K562 (cell line): ENCODE measurements around the gene CTDSPL. TPM values are rescaled to one million over a fixed set of nuclear protein-coding genes. Genes with fewer than 3 reads are reported as not detected.

Experiments used
- ATF3 ChIP-seq, 2 experiments: fragments of 450-650 bp in 1 of 2; sonication (generic) in 1 of 2; formaldehyde crosslinking in 1 of 2; IDR thresholded peaks in 1 of 2; conservative IDR thresholded peaks in 1 of 2; 2 replicates each; pipeline versions ENCODE4 v1.6.1 to v1.8.1; 2016 to 2023; ENCODE audit warnings: mild to moderate bottlenecking in 2 of 2, moderate library complexity in 2 of 2, inconsistent platforms in 1 of 2, missing genetic modification reagents in 1 of 2
- CCNT2 ChIP-seq: IDR thresholded peaks from 2 replicates; pipeline ENCODE4 v1.6.1; 2011; ENCODE audit warnings: borderline replicate concordance, low read depth, mild to moderate bottlenecking, moderate library complexity, mixed read lengths, low read length; ENCODE audit not compliant: insufficient read length; ENCODE audit errors: extremely low read depth
- ETS2 ChIP-seq: IDR thresholded peaks from 2 replicates; pipeline ENCODE4 v1.6.1; 2016; ENCODE audit warnings: borderline replicate concordance, missing genetic modification characterization, mild to moderate bottlenecking, moderate library complexity, missing compliant biosample characterization; ENCODE audit not compliant: poor library complexity, severe bottlenecking
- FOXJ3 ChIP-seq: sonication (generic); formaldehyde crosslinking; IDR thresholded peaks from 2 replicates; pipeline ENCODE4 v1.4.0; 2020; ENCODE audit warnings: mild to moderate bottlenecking, missing genetic modification reagents
- HINFP ChIP-seq: fragments of 450-650 bp; conservative IDR thresholded peaks from 2 replicates; pipeline ENCODE4 v1.6.1; 2016; ENCODE audit warnings: missing genetic modification characterization, low read depth, mild to moderate bottlenecking, control low read depth, missing compliant biosample characterization
- PTRF ChIP-seq: fragments of 450-650 bp; IDR thresholded peaks from 2 replicates; pipeline ENCODE4 v1.6.1; 2016; ENCODE audit warnings: mild to moderate bottlenecking, missing genetic modification characterization, missing compliant biosample characterization
- SLC30A9 ChIP-seq: fragments of 250-450 bp; sonication (Bioruptor Pico); IDR thresholded peaks from 2 replicates; pipeline ENCODE4 v1.8.0; 2022; ENCODE audit warnings: mild to moderate bottlenecking, moderate library complexity
- SMAD3 ChIP-seq: fragments of 450-650 bp; formaldehyde crosslinking; conservative IDR thresholded peaks from 2 replicates; pipeline ENCODE4 v1.4.0; 2020; ENCODE audit warnings: mild to moderate bottlenecking
- U2AF2 ChIP-seq: fragments of 200-400 bp; formaldehyde crosslinking; optimal IDR thresholded peaks from 2 replicates; pipeline ENCODE3; 2017; ENCODE audit warnings: low read depth, mild to moderate bottlenecking, low read length
- ZBTB40 ChIP-seq, 2 experiments: fragments of 450-650 bp in 1 of 2; sonication (generic) in 1 of 2; formaldehyde crosslinking in 1 of 2; IDR thresholded peaks; 2 replicates each; pipeline versions ENCODE4 v1.7.1 to v1.9.0; 2016 to 2022; ENCODE audit warnings: inconsistent platforms in 1 of 2, mild to moderate bottlenecking in 1 of 2, missing genetic modification reagents in 1 of 2
- ZNF134 ChIP-seq: fragments of 250-450 bp; sonication (Bioruptor Pico); conservative IDR thresholded peaks from 2 replicates; pipeline ENCODE4 v1.4.0; 2020
- ZNF212 ChIP-seq: fragments of 450-650 bp; formaldehyde crosslinking; IDR thresholded peaks from 2 replicates; pipeline ENCODE4 v1.4.0; 2020; ENCODE audit warnings: mild to moderate bottlenecking
- polyA plus RNA-seq, 8 experiments: library from polyadenylated mRNA; depleted of rRNA in 4 of 8; stranded (reverse) in 5 of 8; unstranded in 3 of 8; fragments of >200 nt; fragmentation: Nextera tagmentation in 2 of 8; fragmentation: Illumina TruSeq in 1 of 8; extraction: Ambion mirVana in 2 of 8; extraction: Trizol in 1 of 8; gene quantifications; 2 replicates each; pipeline versions ENCODE4 v1.2.1 to v1.2.3, GENCODE V29; 2011 to 2014; ENCODE audit warnings: inconsistent platforms in 1 of 8, missing spikeins in 1 of 8
- total RNA-seq, 7 experiments: library from RNA; depleted of rRNA in 6 of 7; stranded (reverse); fragments of >200 nt in 6 of 7; fragmentation: Illumina TruSeq in 2 of 7; extraction: Trizol in 2 of 7; gene quantifications; 2 replicates each; pipeline versions ENCODE4 v1.2.1 to v1.2.3, GENCODE V29; 2011 to 2021; ENCODE audit warnings: low replicate concordance in 1 of 7
- TF ChIP-seq, protein P1 (sequence below): fragments of 450-650 bp; formaldehyde crosslinking; IDR thresholded peaks from 2 replicates; pipeline ENCODE4 v1.4.0; 2020; ENCODE audit warnings: mild to moderate bottlenecking, moderate library complexity

CTDSPL gene
- total and polyA plus RNA-seq, 9 of the 15 experiments (the other 6 are each of a cell fraction or from before 2014, with no cell fraction given), result 5.1 to 19.3 (median 11.3) TPM

DNA sequence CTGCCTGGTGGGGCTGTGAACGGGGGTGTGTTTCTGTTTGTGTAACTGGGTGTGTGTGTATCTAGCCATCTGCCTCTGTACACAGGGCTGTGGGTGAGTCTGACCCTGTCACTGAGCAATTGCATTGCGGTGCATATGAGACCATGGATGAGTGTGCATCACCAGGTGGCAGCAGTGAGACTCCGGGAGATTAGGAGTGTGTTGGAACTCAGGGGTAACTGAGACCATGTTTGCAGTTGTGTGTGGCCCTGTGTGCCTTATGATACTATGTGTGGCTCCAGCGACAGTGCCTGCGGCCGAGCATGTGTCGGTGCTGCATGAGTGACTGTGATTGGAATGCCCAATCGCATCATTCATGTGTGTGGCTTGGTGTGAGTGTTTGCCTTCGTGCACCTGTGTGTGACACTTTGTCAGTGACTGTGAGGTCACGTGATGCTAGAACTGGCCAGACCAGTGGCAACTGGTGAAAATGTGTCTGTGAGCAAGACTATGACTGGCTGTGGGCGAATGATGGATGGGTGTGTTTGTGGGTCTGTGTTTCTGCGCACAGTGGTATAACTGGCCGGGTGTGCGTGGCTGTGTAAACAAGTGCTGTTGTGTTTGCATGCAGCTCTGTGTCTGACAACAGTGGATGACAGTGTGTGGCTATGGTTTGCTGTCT lies 142.9 kb downstream of the CTDSPL start (continued):
- TF ChIP-seq ZBTB40 (IDR thresholded peaks at IDR 0.05) (no peak), ZBTB40 (CRISPR knock-in tag; IDR thresholded peaks at IDR 0.05) (no peak), CCNT2 (no peak), ETS2 (tag) (no peak), SLC30A9 (no peak), ZNF212 (no peak), HINFP (tag) (no peak), ATF3 (IDR thresholded peaks at IDR 0.05) (peak; percentile 39), ATF3 (CRISPR knock-in tag; conservative IDR thresholded peaks at IDR 0.05) (no peak), ZNF134 (CRISPR knock-in tag) (no peak), PTRF (tag) (no peak), U2AF2 (no peak), SMAD3 (CRISPR knock-in tag) (no peak), FOXJ3 (CRISPR knock-in tag) (no peak)
- TF ChIP-seq, protein P1, sequence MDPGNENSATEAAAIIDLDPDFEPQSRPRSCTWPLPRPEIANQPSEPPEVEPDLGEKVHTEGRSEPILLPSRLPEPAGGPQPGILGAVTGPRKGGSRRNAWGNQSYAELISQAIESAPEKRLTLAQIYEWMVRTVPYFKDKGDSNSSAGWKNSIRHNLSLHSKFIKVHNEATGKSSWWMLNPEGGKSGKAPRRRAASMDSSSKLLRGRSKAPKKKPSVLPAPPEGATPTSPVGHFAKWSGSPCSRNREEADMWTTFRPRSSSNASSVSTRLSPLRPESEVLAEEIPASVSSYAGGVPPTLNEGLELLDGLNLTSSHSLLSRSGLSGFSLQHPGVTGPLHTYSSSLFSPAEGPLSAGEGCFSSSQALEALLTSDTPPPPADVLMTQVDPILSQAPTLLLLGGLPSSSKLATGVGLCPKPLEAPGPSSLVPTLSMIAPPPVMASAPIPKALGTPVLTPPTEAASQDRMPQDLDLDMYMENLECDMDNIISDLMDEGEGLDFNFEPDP (CRISPR knock-in tag), result no peak
